Naive thymus-derived CD4-positive, alpha-beta T cell (primary cell): ENCODE measurements around the gene SYTL3. TPM values are rescaled to one million over a fixed set of nuclear protein-coding genes. Genes with fewer than 3 reads are reported as not detected.
"Not testable (repeated sequence)": the region's sequence is repeated elsewhere in the genome, so short reads cannot be mapped to it uniquely, and the experiment has no call there.

Source experiments
- ATAC-seq: fragments of 150-1000 bp; cut with Tn5 transposase; 2 replicates; pipeline ENCODE4 v1.10.0; 2021; ENCODE audit warnings: mild to moderate bottlenecking, moderate library complexity
- CTCF ChIA-PET: fragments of 350-600 bp; sonication (Branson Sonifier 250); formaldehyde crosslinking; loops from one replicate; lab custom pipeline; 2021; ENCODE audit warnings: antibody characterized with exemption; lab: Charles Lee
- POLR2A ChIA-PET: fragments of 350-600 bp; sonication (Branson Sonifier 250); formaldehyde crosslinking; loops from one replicate; lab custom pipeline; 2021; ENCODE audit warnings: antibody characterized with exemption, inconsistent platforms; lab: Charles Lee
- DNase-seq, 9 donors: peaks; one replicate each; pipeline versions ENCODE4 v3.0.0 to v3.0.0-alpha.2; 2020 to 2022; ENCODE audit warnings: mixed read lengths in 1 of 9
- H3K27ac ChIP-seq: one replicate; pipeline ENCODE4 v1.7.0; 2013; ENCODE audit warnings: mild to moderate bottlenecking, low read depth, low read length, moderate library complexity
- H3K27me3 ChIP-seq, 2 donors: one replicate each; pipeline ENCODE4 v1.7.0; 2013; ENCODE audit warnings: low read length in 2 of 2, mild to moderate bottlenecking in 2 of 2, moderate library complexity in 2 of 2; ENCODE audit not compliant: control insufficient read depth in 2 of 2, insufficient read depth in 2 of 2
- H3K36me3 ChIP-seq, 3 experiments: 1 replicate in 2 of 3; 2 replicates in 1 of 3; pipeline ENCODE4 v1.7.0; 2013; ENCODE audit warnings: low read length in 3 of 3, mild to moderate bottlenecking in 3 of 3, moderate library complexity in 1 of 3; ENCODE audit not compliant: insufficient read depth in 3 of 3, control insufficient read depth in 2 of 3
- H3K4me1 ChIP-seq, 2 donors: one replicate each; pipeline ENCODE4 v1.7.0; 2013; ENCODE audit warnings: low read length in 2 of 2, mild to moderate bottlenecking in 2 of 2, moderate library complexity in 1 of 2; ENCODE audit not compliant: control insufficient read depth in 2 of 2, insufficient read depth in 2 of 2
- H3K4me3 ChIP-seq: 2 replicates; pipeline ENCODE4 v1.7.0; 2013; ENCODE audit warnings: mild to moderate bottlenecking, low read length
- H3K9me3 ChIP-seq, 3 experiments: 1 replicate in 2 of 3; 2 replicates in 1 of 3; pipeline ENCODE4 v1.7.0; 2013; ENCODE audit warnings: low read length in 3 of 3; ENCODE audit not compliant: control insufficient read depth in 2 of 3
- H3K27ac Mint-ChIP-seq, 9 donors: one replicate each; pipeline ENCODE4 v1.8.0; 2020 to 2022; ENCODE audit warnings: mixed read lengths in 9 of 9, mild to moderate bottlenecking in 8 of 9, moderate library complexity in 5 of 9, inconsistent platforms in 2 of 9
- H3K27me3 Mint-ChIP-seq, 5 donors: one replicate each; pipeline ENCODE4 v1.8.0; 2021 to 2022; ENCODE audit warnings: mixed read lengths in 5 of 5, mild to moderate bottlenecking in 1 of 5
- H3K36me3 Mint-ChIP-seq, 5 donors: one replicate each; pipeline ENCODE4 v1.8.0; 2020 to 2022; ENCODE audit warnings: mixed read lengths in 5 of 5, mild to moderate bottlenecking in 3 of 5, inconsistent platforms in 1 of 5
- H3K4me1 Mint-ChIP-seq, 7 donors: one replicate each; pipeline ENCODE4 v1.8.0; 2020 to 2022; ENCODE audit warnings: mixed read lengths in 7 of 7, mild to moderate bottlenecking in 3 of 7, inconsistent platforms in 1 of 7
- H3K4me3 Mint-ChIP-seq, 10 donors: one replicate each; pipeline ENCODE4 v1.8.0; 2020 to 2022; ENCODE audit warnings: mild to moderate bottlenecking in 10 of 10, mixed read lengths in 10 of 10, moderate library complexity in 6 of 10, inconsistent platforms in 2 of 10
- H3K9me3 Mint-ChIP-seq, 11 donors: one replicate each; pipeline ENCODE4 v1.8.0; 2020 to 2022; ENCODE audit warnings: mixed read lengths in 11 of 11, mild to moderate bottlenecking in 4 of 11, inconsistent platforms in 1 of 11, moderate library complexity in 1 of 11
- intact Hi-C, 2 donors: fragments of 100-400 bp; cut with micrococcal nuclease; formaldehyde crosslinking; loops; one replicate each; pipeline ENCODE4 v1.15.1; 2023
- polyA plus RNA-seq, 2 donors: library from polyadenylated mRNA; unstranded; fragments of 300-500 nt; fragmentation: Illumina TruSeq; gene quantifications; one replicate each; pipeline ENCODE4 v1.2.3, GENCODE V29; 2021
- total RNA-seq, 6 experiments: library from RNA in 5 of 6; stranded (reverse) in 5 of 6; gene quantifications; 1 replicate in 5 of 6; 2 replicates in 1 of 6; pipeline ENCODE4 v1.2.3 and lab custom pipeline; 2021 to 2026

The SYTL3 gene
- total and polyA plus RNA-seq, 7 experiments from 2014 or later: 13.4 to 67.0 (median 29.5) TPM

GRCh38 chr6:158651981-158652737 lies 2.3 kb downstream of the SYTL3 start:
- not testable (repeated sequence) for H3K27me3 Mint-ChIP-seq, H3K36me3 ChIP-seq, H3K9me3 Mint-ChIP-seq, DNase-seq, H3K9me3 ChIP-seq, ATAC-seq, H3K27me3 ChIP-seq, H3K4me3 ChIP-seq
- Histone ChIP-seq H3K4me1 (peaks cover 55 to 60% of the 10 kb centered on the region in 2 donors), H3K27ac (peak overlapping the region; percentile 96)
- H3K36me3 Mint-ChIP-seq: peaks cover 0 to 58% (median 5%) of the 10 kb centered on the region in 5 donors
- ChIA-PET CTCF (interaction anchor here (0.7 to 3.9 kb wide), 2 partner anchors 8 to 452 kb away, joined by 3 to 15 read pairs; partner anchors contain the start of gene DYNLT1), POLR2A (interaction anchor here (1.4 to 4.4 kb wide), 5 partner anchors 8 to 218 kb away, joined by 3 to 78 read pairs (median 6); partner anchors contain the start of gene DYNLT1)
- peak overlapping the region; percentile 91 to 100 (median 99) for H3K27ac Mint-ChIP-seq
- peaks cover 52 to 81% (median 77%) of the 10 kb centered on the region in 7 donors for H3K4me1 Mint-ChIP-seq
- intact Hi-C loops: loop anchor here (2.0 to 10.0 kb wide), 12 partner anchors 69 to 767 kb away; partner anchors contain the start of genes EZR (in 2 of the 2), GTF2H5 (in 1 of the 2), SERAC1 (in 1 of the 2) and SYNJ2 (in 1 of the 2)
- peak overlapping the region; percentile 69 to 88 (median 84) for H3K4me3 Mint-ChIP-seq

GRCh38 chr6:158653577-158654354 lies 3.9 kb downstream of the SYTL3 start:
- POLR2A ChIA-PET: interaction anchor here (0.5 to 4.4 kb wide), 12 partner anchors 8 to 446 kb away, joined by 3 to 78 read pairs (median 4); partner anchors contain the start of genes DYNLT1 and TMEM181

GRCh38 chr6:158654498-158654897 lies 4.6 kb downstream of the SYTL3 start:
- H3K27ac Mint-ChIP-seq: peak overlapping the region; percentile 85 to 100 (median 99)
- no peaks in the 10 kb centered on the region for H3K36me3 ChIP-seq
- ChIA-PET CTCF (interaction anchor here (0.6 to 3.9 kb wide), 2 partner anchors 10 to 436 kb away, joined by 3 to 15 read pairs; partner anchors contain the start of gene DYNLT1), POLR2A (interaction anchor here (1.5 to 4.4 kb wide), 2 partner anchors 11 to 36 kb away, joined by 5 to 78 read pairs; partner anchors contain the start of gene DYNLT1)
- no peaks in the 10 kb centered on the region for H3K27me3 Mint-ChIP-seq
- peak overlapping the region; percentile 29 for H3K4me3 ChIP-seq
- no peaks in the 10 kb centered on the region for H3K9me3 ChIP-seq
- no peak for DNase-seq
- H3K4me1 Mint-ChIP-seq: peaks cover 41 to 80% (median 71%) of the 10 kb centered on the region in 7 donors
- intact Hi-C loops: loop anchor here (5.0 to 10.0 kb wide), 7 partner anchors 163 to 770 kb away; partner anchors contain the start of genes EZR (in 1 of the 2), GTF2H5 (in 1 of the 2), SERAC1 (in 1 of the 2) and SYNJ2 (in 1 of the 2)
- ATAC-seq: no peak
- H3K27me3 ChIP-seq: no peaks in the 10 kb centered on the region
- peak overlapping the region; percentile 53 to 88 (median 84) for H3K4me3 Mint-ChIP-seq
- H3K36me3 Mint-ChIP-seq: peaks cover 0 to 60% (median 5%) of the 10 kb centered on the region in 5 donors
- H3K4me1 ChIP-seq: peaks cover 45 to 51% of the 10 kb centered on the region in 2 donors
- peak overlapping the region; percentile 96 for H3K27ac ChIP-seq
- H3K9me3 Mint-ChIP-seq: peaks cover 0 to 4% (median 0%) of the 10 kb centered on the region in 11 donors

More at GRCh38 chr6:158653577-158654354, 3.9 kb downstream of the SYTL3 start:
- Histone ChIP-seq H3K9me3 (no peaks in the 10 kb centered on the region), H3K4me1 (peaks cover 53 to 58% of the 10 kb centered on the region in 2 donors), H3K27ac (peak overlapping the region; percentile 96), H3K4me3 (peak overlapping the region; percentile 29), H3K27me3 (no peaks in the 10 kb centered on the region), H3K36me3 (no peaks in the 10 kb centered on the region)
- peak overlapping the region; percentile 69 to 88 (median 84) for H3K4me3 Mint-ChIP-seq
- no peaks in the 10 kb centered on the region for H3K27me3 Mint-ChIP-seq
- CTCF ChIA-PET: interaction anchor here (0.6 to 3.9 kb wide), 5 partner anchors 9 to 436 kb away, joined by 3 to 15 read pairs (median 4); partner anchors contain the start of gene DYNLT1
- intact Hi-C loops: loop anchor here (1.0 to 10.0 kb wide), 23 partner anchors 9 to 892 kb away; partner anchors contain the start of genes EZR (in 2 of the 2), DYNLT1 (in 1 of the 2), GTF2H5 (in 1 of the 2) and SERAC1 (in 1 of the 2)
- peaks cover 0 to 57% (median 5%) of the 10 kb centered on the region in 5 donors for H3K36me3 Mint-ChIP-seq
- H3K4me1 Mint-ChIP-seq: peaks cover 49 to 81% (median 71%) of the 10 kb centered on the region in 7 donors
- peak; percentile 85 for ATAC-seq
- H3K27ac Mint-ChIP-seq: peak overlapping the region; percentile 85 to 100 (median 99)
- peaks cover 0 to 4% (median 0%) of the 10 kb centered on the region in 11 donors for H3K9me3 Mint-ChIP-seq
- peak; percentile 59 to 99 (median 98) for DNase-seq

- H3K27me3 Mint-ChIP-seq: no peaks in the 10 kb centered on the region
- ChIA-PET POLR2A (interaction anchor here (0.8 to 4.4 kb wide), 3 partner anchors 11 to 36 kb away, joined by 4 to 78 read pairs (median 5); partner anchors contain the start of gene DYNLT1), CTCF (interaction anchor here (3.9 kb wide), 1 partner anchor 11 kb away, joined by 15 read pairs; the partner anchor contains the start of gene DYNLT1)
- peaks cover 0 to 59% (median 5%) of the 10 kb centered on the region in 5 donors for H3K36me3 Mint-ChIP-seq
- H3K27ac Mint-ChIP-seq: peak overlapping the region; percentile 85 to 100 (median 99)
- Histone ChIP-seq H3K36me3 (no peaks in the 10 kb centered on the region), H3K9me3 (no peaks in the 10 kb centered on the region), H3K27me3 (no peaks in the 10 kb centered on the region), H3K4me1 (peaks cover 45 to 52% of the 10 kb centered on the region in 2 donors), H3K27ac (peak overlapping the region; percentile 96), H3K4me3 (peak overlapping the region; percentile 29)
- peaks cover 37 to 80% (median 71%) of the 10 kb centered on the region in 7 donors for H3K4me1 Mint-ChIP-seq
- intact Hi-C loops: loop anchor here (5.0 to 10.0 kb wide), 7 partner anchors 162 to 770 kb away; partner anchors contain the start of genes EZR (in 1 of the 2), GTF2H5 (in 1 of the 2), SERAC1 (in 1 of the 2) and SYNJ2 (in 1 of the 2)
- ATAC-seq (no peak), DNase-seq (peak in 6 of 9 donors; percentile 31 to 46 (median 42))
- peaks cover 0 to 4% (median 0%) of the 10 kb centered on the region in 11 donors for H3K9me3 Mint-ChIP-seq
- peak overlapping the region; percentile 53 to 88 (median 84) for H3K4me3 Mint-ChIP-seq
These were observed 5.2 kb downstream of the SYTL3 start for GRCh38 chr6:158654960-158655489.

- Histone ChIP-seq H3K27me3 (no peaks in the 10 kb centered on the region), H3K36me3 (no peaks in the 10 kb centered on the region), H3K4me3 (peak overlapping the region; percentile 29), H3K4me1 (peaks cover 37 to 53% of the 10 kb centered on the region in 2 donors), H3K27ac (peak overlapping the region; percentile 96), H3K9me3 (no peaks in the 10 kb centered on the region)
- intact Hi-C loops: loop anchor here in 1 of 2 donors (10.0 kb wide), 1 partner anchor 771 kb away; no protein-coding TSS in a partner anchor
- ATAC-seq (no peak), DNase-seq (no peak)
- POLR2A ChIA-PET: interaction anchor here (0.6 to 4.4 kb wide), 4 partner anchors 12 to 120 kb away, joined by 3 to 78 read pairs (median 4); partner anchors contain the start of gene DYNLT1
- peaks cover 36 to 82% (median 76%) of the 10 kb centered on the region in 7 donors for H3K4me1 Mint-ChIP-seq
- CTCF ChIA-PET: interaction anchor here (3.9 kb wide), 1 partner anchor 11 kb away, joined by 15 read pairs; the partner anchor contains the start of gene DYNLT1
- H3K27me3 Mint-ChIP-seq: no peaks in the 10 kb centered on the region
- peak overlapping the region; percentile 71 to 88 (median 82) for H3K4me3 Mint-ChIP-seq
- peaks cover 0 to 4% (median 0%) of the 10 kb centered on the region in 11 donors for H3K9me3 Mint-ChIP-seq
- H3K27ac Mint-ChIP-seq: peak overlapping the region; percentile 85 to 100 (median 99)
- H3K36me3 Mint-ChIP-seq: peaks cover 0 to 62% (median 5%) of the 10 kb centered on the region in 5 donors
These were observed 6.0 kb downstream of the SYTL3 start for GRCh38 chr6:158655569-158656450.
